C1 segment of cervical spinal cord (tissue), 14 donors: ENCODE measurements around the gene CENPX.

Experiments used
- DNase-seq, 14 donors: peaks; one replicate each; lab custom pipeline; 2025; lab: John Stamatoyannopoulos, UW

Gene CENPX

GRCh38 chr17:82012261-82012639 lies 10.4 kb downstream of the CENPX start:
- DNase-seq: no peak

GRCh38 chr17:82011617-82012187 lies 11.0 kb downstream of the CENPX start:
- DNase-seq: no peak

GRCh38 chr17:82010575-82011525 lies 11.8 kb downstream of the CENPX start:
- DNase-seq: no peak

GRCh38 chr17:82009413-82009812 lies 13.3 kb downstream of the CENPX start:
- no peak for DNase-seq

- DNase-seq: peak in 2 of 14 donors; percentile 28 to 35
These were observed 13.7 kb downstream of the CENPX start for GRCh38 chr17:82008941-82009405.

- DNase-seq: no peak
These were observed 14.3 kb downstream of the CENPX start for GRCh38 chr17:82008258-82008940.

GRCh38 chr17:82007495-82008257 lies 15.0 kb downstream of the CENPX start:
- peak in 2 of 14 donors; percentile 34 to 55 for DNase-seq

- DNase-seq: no peak
These were observed 15.5 kb downstream of the CENPX start for GRCh38 chr17:82007228-82007494.

GRCh38 chr17:82006468-82007227 lies 16.0 kb downstream of the CENPX start:
- peak in 9 of 14 donors; percentile 5 to 90 (median 32) for DNase-seq

- DNase-seq: peak in 1 of 14 donors; percentile 20
These were observed 16.9 kb downstream of the CENPX start for GRCh38 chr17:82005701-82006348.

GRCh38 chr17:82004517-82005455 lies 17.9 kb downstream of the CENPX start:
- no peak for DNase-seq

GRCh38 chr17:82003411-82004381 lies 19.0 kb downstream of the CENPX start:
- DNase-seq: peak in 1 of 14 donors; percentile 52

- DNase-seq: no peak
These were observed 21.1 kb downstream of the CENPX start for GRCh38 chr17:82001571-82002056.

GRCh38 chr17:82000803-82001570 lies 21.7 kb downstream of the CENPX start:
- DNase-seq: no peak

- no peak for DNase-seq
These were observed 22.5 kb downstream of the CENPX start for GRCh38 chr17:81999976-82000802.

- no peak for DNase-seq
These were observed 23.1 kb downstream of the CENPX start for GRCh38 chr17:81999587-81999975.
